Endothelial cell of umbilical vein (primary cell): ENCODE measurements around the gene MRPL32. TPM values are rescaled to one million over a fixed set of nuclear protein-coding genes. Genes with fewer than 3 reads are reported as not detected.

Source experiments
- BruUV-seq: library from RNA; stranded (reverse); fragments of 400-500 nt; replicated peaks from 2 replicates; lab custom pipeline; 2021; lab: Mats Ljungman, UMichigan
- CTCF ChIA-PET: fragments of 300-600, 350-600 bp; sonication (Branson Sonifier 250); formaldehyde crosslinking; loops from one replicate; lab custom pipeline; 2021; ENCODE audit warnings: antibody characterized with exemption, inconsistent platforms; lab: Charles Lee
- POLR2A ChIA-PET: fragments of 300-600, 350-600 bp; sonication (Branson Sonifier 250); formaldehyde crosslinking; loops from one replicate; lab custom pipeline; 2021; ENCODE audit warnings: antibody characterized with exemption, inconsistent platforms; lab: Charles Lee
- DNase-seq: peaks from one replicate; pipeline ENCODE4 v3.0.0-alpha.2; 2011; ENCODE audit warnings: low read depth, low spot score
- FAIRE-seq: peaks from 2 replicates; lab custom pipeline; 2011; peaks lifted over from hg19 to GRCh38; lab: Jason Lieb, UNC
- H2AFZ ChIP-seq: 2 replicates; pipeline ENCODE4 v1.6.0; 2012; ENCODE audit warnings: low read depth, low read length, control low read depth, inconsistent platforms
- H3K27ac ChIP-seq: 2 replicates; pipeline ENCODE4 v1.5.1; 2011; ENCODE audit warnings: low read depth, mild to moderate bottlenecking, control low read depth, low read length, moderate library complexity; ENCODE audit not compliant: insufficient read depth
- H3K27me3 ChIP-seq, 2 experiments: 2 replicates each; pipeline versions ENCODE4 v1.6.0 to v1.6.1; 2011; ENCODE audit warnings: low read length in 2 of 2, mixed read lengths in 1 of 2; ENCODE audit not compliant: control insufficient read depth in 2 of 2, insufficient read depth in 2 of 2
- H3K36me3 ChIP-seq, 2 experiments: 2 replicates in 1 of 2; 3 replicates in 1 of 2; pipeline ENCODE4 v1.5.1; 2011; ENCODE audit warnings: low read length in 2 of 2, mild to moderate bottlenecking in 1 of 2, moderate library complexity in 1 of 2; ENCODE audit not compliant: control insufficient read depth in 2 of 2, insufficient read depth in 2 of 2; ENCODE audit errors: extremely low read depth in 1 of 2
- H3K4me1 ChIP-seq: 3 replicates; pipeline ENCODE4 v1.5.1; 2011; ENCODE audit warnings: mild to moderate bottlenecking, low read length; ENCODE audit not compliant: control insufficient read depth, insufficient read depth; ENCODE audit errors: extremely low read depth
- H3K4me2 ChIP-seq: 2 replicates; pipeline ENCODE4 v1.6.1; 2011; ENCODE audit warnings: low read length, control low read depth, mixed read lengths; ENCODE audit not compliant: insufficient read depth
- H3K4me3 ChIP-seq, 3 experiments: fragments of 200-600 bp in 1 of 3; sonication (generic), shearing (Covaris generic) in 1 of 3; replicated peaks in 1 of 3; 2 replicates each; pipeline ENCODE4 v1.5.1; 2011 to 2016; ENCODE audit warnings: control low read depth in 3 of 3, low read length in 3 of 3, mild to moderate bottlenecking in 2 of 3, inconsistent platforms in 1 of 3, low read depth in 1 of 3, moderate library complexity in 1 of 3; ENCODE audit not compliant: insufficient read depth in 1 of 3
- H3K79me2 ChIP-seq: 2 replicates; pipeline ENCODE4 v1.6.0; 2012; ENCODE audit warnings: low read length, inconsistent platforms; ENCODE audit not compliant: control insufficient read depth, insufficient read depth
- H3K9ac ChIP-seq: replicated peaks from 2 replicates; pipeline ENCODE3; 2011; ENCODE audit warnings: low read length, control low read depth; ENCODE audit not compliant: insufficient read depth; ENCODE audit errors: extremely low read depth
- H3K9me1 ChIP-seq: replicated peaks from 3 replicates; pipeline ENCODE4 v1.6.0; 2011; ENCODE audit warnings: mild to moderate bottlenecking, low read length; ENCODE audit not compliant: control insufficient read depth, insufficient read depth; ENCODE audit errors: extremely low read depth
- H3K9me3 ChIP-seq: replicated peaks from 2 replicates; pipeline ENCODE4 v1.5.1; 2012; ENCODE audit warnings: low read length, inconsistent platforms; ENCODE audit not compliant: control insufficient read depth, insufficient read depth
- H4K20me1 ChIP-seq: replicated peaks from 2 replicates; pipeline ENCODE3; 2011; ENCODE audit warnings: mild to moderate bottlenecking, low read length; ENCODE audit not compliant: control insufficient read depth, insufficient read depth; ENCODE audit errors: extremely low read depth
- EZH2 ChIP-seq: IDR thresholded peaks from 2 replicates; pipeline ENCODE4 v1.6.1; 2012; ENCODE audit warnings: borderline replicate concordance, low read depth, mild to moderate bottlenecking, moderate library complexity, low read length, inconsistent platforms; ENCODE audit not compliant: severe bottlenecking
- FOS ChIP-seq: IDR thresholded peaks from 2 replicates; pipeline ENCODE4 v1.6.1; 2011; ENCODE audit warnings: mild to moderate bottlenecking, low read length, moderate library complexity, borderline replicate concordance; ENCODE audit not compliant: insufficient read depth
- GATA2 ChIP-seq: IDR thresholded peaks from 2 replicates; pipeline ENCODE4 v1.7.0; 2011; ENCODE audit warnings: low read depth, mild to moderate bottlenecking, moderate library complexity, mixed read lengths, low read length; ENCODE audit not compliant: insufficient read length, insufficient read depth
- JUN ChIP-seq: IDR thresholded peaks from 2 replicates; pipeline ENCODE4 v1.6.1; 2011; ENCODE audit warnings: borderline replicate concordance, low read depth; ENCODE audit not compliant: insufficient read length, insufficient read depth
- MYC ChIP-seq: IDR thresholded peaks from one replicate; pipeline ENCODE4 v1.6.1; 2011; ENCODE audit warnings: mild to moderate bottlenecking, low read depth, low read length
- POLR2A ChIP-seq: IDR thresholded peaks from 2 replicates; pipeline ENCODE4 v1.6.1; 2012; ENCODE audit warnings: low read depth, mild to moderate bottlenecking, control low read depth, low read length
- dilution Hi-C: fragments of 300-500 bp; cut with MboI; formaldehyde crosslinking; loops from one replicate; pipeline ENCODE4 v1.15.0; 2019; ENCODE audit warnings: low sequenced_read_pairs; ENCODE audit not compliant: extremely low pct_ligation_motif_present
- intact Hi-C: fragments of 100-400 bp; cut with micrococcal nuclease; formaldehyde crosslinking; loops from one replicate; pipeline ENCODE4 v1.10.0; 2022
- polyA plus RNA-seq, 4 experiments: library from polyadenylated mRNA; depleted of rRNA in 3 of 4; stranded (reverse) in 3 of 4; unstranded in 1 of 4; fragments of >200 nt; gene quantifications; 2 replicates each; pipeline versions ENCODE4 v1.2.1 to v1.2.3, GENCODE V29; 2011 to 2012; ENCODE audit warnings: missing spikeins in 1 of 4
- total RNA-seq: library from RNA; stranded (reverse); gene quantifications from 2 replicates; pipeline ENCODE4 v1.2.3, GENCODE V29; 2021
- TF ChIP-seq, protein P1 (sequence below), 2 donors: IDR thresholded peaks; 1 replicate in 1 of 2; 2 replicates in 1 of 2; pipeline ENCODE4 v1.5.1; 2011; ENCODE audit warnings: low read length in 2 of 2, mild to moderate bottlenecking in 2 of 2, moderate library complexity in 2 of 2, control low read depth in 1 of 2, inconsistent platforms in 1 of 2, low read depth in 1 of 2; ENCODE audit not compliant: insufficient read depth in 1 of 2; ENCODE audit errors: extremely low read depth in 1 of 2
- TF ChIP-seq, protein P2 (sequence below): IDR thresholded peaks from 2 replicates; pipeline ENCODE4 v1.6.1; 2011; ENCODE audit not compliant: insufficient read depth, insufficient read length

The MRPL32 gene
- total and polyA plus RNA-seq, 2 donors (not counting 3 experiments of a cell fraction or from before 2014, with no cell fraction given) = 39.9 to 62.2 TPM

DNA sequence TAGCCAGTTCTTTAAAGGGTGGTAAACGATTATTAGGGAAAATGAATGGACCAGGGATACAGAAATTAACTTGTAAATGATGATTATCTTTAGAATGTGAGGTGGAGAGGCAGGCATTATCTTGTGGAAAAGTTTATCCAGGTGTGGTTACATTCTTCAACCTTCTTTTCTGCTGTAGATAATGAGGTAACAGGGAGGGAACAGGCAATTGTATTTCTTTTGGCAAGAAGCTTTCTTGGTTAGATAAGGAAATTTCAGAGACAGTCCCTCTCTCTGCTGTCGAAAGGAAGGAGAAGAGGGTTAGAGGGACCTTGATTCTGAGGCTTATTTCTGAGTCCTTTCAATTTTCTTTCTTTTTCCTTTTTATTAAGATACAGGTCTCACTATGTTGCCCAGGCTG, 32.1 kb downstream of the MRPL32 start:
- Histone ChIP-seq H3K27me3 (peaks cover 0 to 4% of the 10 kb centered on the region in 2 experiments), H3K4me2 (no peak overlapping the region), H3K9me3 (no peaks in the 10 kb centered on the region), H2AFZ (no peak overlapping the region), H4K20me1 (no peaks in the 10 kb centered on the region), H3K9ac (no peak overlapping the region), H3K4me3 (no peak overlapping the region), H3K27ac (no peak overlapping the region), H3K36me3 (no peaks in the 10 kb centered on the region), H3K4me1 (no peaks in the 10 kb centered on the region), H3K9me1 (no peaks in the 10 kb centered on the region), H3K79me2 (no peaks in the 10 kb centered on the region)
- ChIA-PET CTCF (interaction anchor here (1.3 kb wide), 1 partner anchor 23 kb away, joined by 4 read pairs; no protein-coding TSS in a partner anchor), POLR2A (no interaction called here)
- intact Hi-C loops (no loop called here), dilution Hi-C loops (no loop called here)
- no peak for DNase-seq
- TF ChIP-seq JUN (no peak), MYC (no peak), GATA2 (no peak), FOS (no peak), POLR2A (no peak), EZH2 (no peak)
- TF ChIP-seq, protein P1, sequence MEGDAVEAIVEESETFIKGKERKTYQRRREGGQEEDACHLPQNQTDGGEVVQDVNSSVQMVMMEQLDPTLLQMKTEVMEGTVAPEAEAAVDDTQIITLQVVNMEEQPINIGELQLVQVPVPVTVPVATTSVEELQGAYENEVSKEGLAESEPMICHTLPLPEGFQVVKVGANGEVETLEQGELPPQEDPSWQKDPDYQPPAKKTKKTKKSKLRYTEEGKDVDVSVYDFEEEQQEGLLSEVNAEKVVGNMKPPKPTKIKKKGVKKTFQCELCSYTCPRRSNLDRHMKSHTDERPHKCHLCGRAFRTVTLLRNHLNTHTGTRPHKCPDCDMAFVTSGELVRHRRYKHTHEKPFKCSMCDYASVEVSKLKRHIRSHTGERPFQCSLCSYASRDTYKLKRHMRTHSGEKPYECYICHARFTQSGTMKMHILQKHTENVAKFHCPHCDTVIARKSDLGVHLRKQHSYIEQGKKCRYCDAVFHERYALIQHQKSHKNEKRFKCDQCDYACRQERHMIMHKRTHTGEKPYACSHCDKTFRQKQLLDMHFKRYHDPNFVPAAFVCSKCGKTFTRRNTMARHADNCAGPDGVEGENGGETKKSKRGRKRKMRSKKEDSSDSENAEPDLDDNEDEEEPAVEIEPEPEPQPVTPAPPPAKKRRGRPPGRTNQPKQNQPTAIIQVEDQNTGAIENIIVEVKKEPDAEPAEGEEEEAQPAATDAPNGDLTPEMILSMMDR (IDR thresholded peaks at IDR 0.05; ENCODE audit: extremely low read depth in 1 of 2, insufficient read depth in 1 of 2, low read depth in 1 of 2, low read length in 2 of 2) = no peak
- TF ChIP-seq, protein P2, sequence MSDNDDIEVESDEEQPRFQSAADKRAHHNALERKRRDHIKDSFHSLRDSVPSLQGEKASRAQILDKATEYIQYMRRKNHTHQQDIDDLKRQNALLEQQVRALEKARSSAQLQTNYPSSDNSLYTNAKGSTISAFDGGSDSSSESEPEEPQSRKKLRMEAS = no peak
- no TSS peak for BruUV-seq
- no peak for FAIRE-seq
